Thyroid gland (tissue), 4 donors: Measurements from ENCODE around the gene COL5A2.

ENCODE experiments used
- CTCF ChIP-seq, 6 experiments: fragments of 200-600 bp in 3 of 6; fragments of 450-650 bp in 3 of 6; sonication (generic) in 3 of 6; IDR thresholded peaks; one replicate each; pipeline ENCODE4 v1.5.1; 2016 to 2019; ENCODE audit warnings: antibody characterized with exemption in 6 of 6, mild to moderate bottlenecking in 2 of 6, inconsistent platforms in 1 of 6, moderate library complexity in 1 of 6
- POLR2A ChIP-seq, 2 donors: fragments of 450-650 bp; IDR thresholded peaks; one replicate each; pipeline ENCODE4 v1.6.1; 2017; ENCODE audit warnings: antibody characterized with exemption in 2 of 2, mild to moderate bottlenecking in 2 of 2, moderate library complexity in 1 of 2

GRCh38 chr2:189115126-189115525, 64.4 kb downstream of the COL5A2 start:
- TF ChIP-seq CTCF (IDR thresholded peaks at IDR 0.05) (peak in 1 of 6 experiments; percentile 15), POLR2A (IDR thresholded peaks at IDR 0.05) (no peak)
